NCI-H128 (cell line): ENCODE results near the gene GAS7.
"Not testable (repeated sequence)": the region's sequence is repeated elsewhere in the genome, so short reads cannot be mapped to it uniquely, and the experiment has no call there.

Source experiments
- DNase-seq: peaks from one replicate; lab custom pipeline; 2025; ENCODE audit not compliant: unreplicated experiment; lab: John Stamatoyannopoulos, UW

GAS7 gene

GRCh38 chr17:10077561-10078299 lies 120.7 kb downstream of the GAS7 start:
- DNase-seq, result no peak

GRCh38 chr17:10075919-10076318 lies 122.5 kb downstream of the GAS7 start:
- no peak for DNase-seq

DNA sequence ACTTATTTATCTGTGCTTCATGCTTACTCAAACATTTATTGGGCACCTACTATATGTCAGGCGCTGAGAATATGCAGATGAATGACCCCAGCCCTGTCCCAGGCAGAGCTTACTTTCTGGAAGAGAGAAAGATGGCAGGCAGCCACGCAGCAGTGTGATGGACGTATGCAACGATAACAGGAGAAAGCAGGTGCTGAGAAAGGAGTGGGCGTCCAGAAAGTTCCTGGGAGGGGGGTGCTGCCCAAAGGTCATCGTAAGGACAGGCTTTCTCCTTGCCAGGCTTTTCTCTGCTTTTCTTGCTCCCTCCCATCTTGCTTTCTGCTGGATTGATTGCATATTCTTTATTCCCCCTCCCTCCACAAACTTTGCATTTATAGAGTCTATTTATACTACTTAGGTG lies 124.5 kb downstream of the GAS7 start:
- DNase-seq, result no peak

- no peak for DNase-seq
Measured at GRCh38 chr17:10072556-10073425, 125.6 kb downstream of the GAS7 start.

GRCh38 chr17:10072086-10072485 lies 126.3 kb downstream of the GAS7 start:
- no peak for DNase-seq

- no peak for DNase-seq
Measured at GRCh38 chr17:10071141-10071540, 127.3 kb downstream of the GAS7 start.

DNA sequence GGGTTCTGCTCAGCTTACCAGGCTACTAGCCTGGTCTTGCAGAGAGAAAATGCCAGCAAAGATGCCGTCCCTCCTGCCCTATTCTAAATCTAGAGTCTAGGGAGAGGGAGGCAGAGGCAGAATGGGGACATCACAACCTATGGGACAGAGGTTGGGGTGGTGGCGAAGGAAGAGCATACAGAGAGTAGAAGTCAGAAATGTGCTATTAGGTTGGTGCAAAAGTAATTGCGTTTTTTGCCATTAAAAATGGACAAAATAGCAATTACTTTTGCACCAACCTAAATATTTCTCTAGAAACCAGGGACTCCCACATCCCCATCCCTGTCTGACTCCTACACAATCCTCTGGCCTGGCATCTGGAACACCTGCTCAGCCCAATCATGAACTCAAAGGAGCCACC lies 127.7 kb downstream of the GAS7 start:
- DNase-seq, result no peak

GRCh38 chr17:10069301-10069700 lies 129.1 kb downstream of the GAS7 start:
- no peak for DNase-seq

DNA sequence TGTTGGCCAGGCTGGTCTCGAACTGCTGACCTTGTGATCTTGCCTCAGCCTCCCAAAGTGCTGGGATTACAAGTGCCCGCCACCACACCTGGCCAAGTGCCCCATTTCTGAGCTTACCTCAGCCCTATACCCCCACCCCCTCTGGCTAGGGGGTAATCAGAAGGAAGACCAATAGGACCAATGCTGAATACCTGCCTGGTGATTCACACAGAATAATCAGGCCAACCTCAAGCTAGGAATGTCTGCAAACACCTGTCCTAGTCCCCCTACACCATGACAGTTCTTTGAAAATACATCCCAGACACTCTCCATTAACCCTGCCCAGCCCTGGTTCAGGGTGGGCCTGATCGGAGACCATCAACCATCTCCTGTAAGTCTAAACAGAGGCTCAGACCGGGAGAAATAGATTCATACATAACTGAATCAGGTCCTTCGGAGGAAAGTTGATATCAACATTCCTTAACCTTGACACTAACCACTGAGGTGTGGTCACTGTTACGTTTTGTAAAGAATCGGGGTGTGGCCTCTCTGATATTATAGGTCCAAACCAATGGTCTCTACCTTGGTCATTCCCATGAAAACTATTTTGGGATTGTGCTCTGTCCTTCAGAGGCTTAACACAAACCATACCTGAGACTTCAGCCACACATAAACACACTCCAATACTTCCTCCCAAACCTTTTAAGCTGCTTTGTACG lies 130.8 kb downstream of the GAS7 start:
- no peak for DNase-seq

DNA sequence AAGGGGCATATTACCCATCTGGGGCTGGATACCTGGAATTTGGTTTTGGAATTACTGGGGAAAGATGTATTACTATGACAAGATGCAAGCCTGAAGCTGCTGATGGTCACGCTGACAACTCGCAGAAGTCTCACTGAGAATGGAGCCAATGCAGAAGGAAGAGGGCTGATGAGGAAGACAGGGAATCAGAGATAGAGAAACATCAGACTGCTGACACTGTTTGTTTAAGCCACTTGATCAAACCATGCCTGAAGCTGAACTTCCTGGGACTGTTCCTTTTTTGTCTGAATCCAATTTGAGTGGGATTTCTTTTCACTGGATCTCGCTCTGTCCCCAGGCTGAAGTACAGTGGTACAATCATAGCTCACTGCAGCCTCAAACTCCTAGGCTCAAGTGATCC lies 133.9 kb downstream of the GAS7 start:
- no peak for DNase-seq

GRCh38 chr17:10063730-10064241 lies 134.6 kb downstream of the GAS7 start:
- DNase-seq, result no peak

DNA sequence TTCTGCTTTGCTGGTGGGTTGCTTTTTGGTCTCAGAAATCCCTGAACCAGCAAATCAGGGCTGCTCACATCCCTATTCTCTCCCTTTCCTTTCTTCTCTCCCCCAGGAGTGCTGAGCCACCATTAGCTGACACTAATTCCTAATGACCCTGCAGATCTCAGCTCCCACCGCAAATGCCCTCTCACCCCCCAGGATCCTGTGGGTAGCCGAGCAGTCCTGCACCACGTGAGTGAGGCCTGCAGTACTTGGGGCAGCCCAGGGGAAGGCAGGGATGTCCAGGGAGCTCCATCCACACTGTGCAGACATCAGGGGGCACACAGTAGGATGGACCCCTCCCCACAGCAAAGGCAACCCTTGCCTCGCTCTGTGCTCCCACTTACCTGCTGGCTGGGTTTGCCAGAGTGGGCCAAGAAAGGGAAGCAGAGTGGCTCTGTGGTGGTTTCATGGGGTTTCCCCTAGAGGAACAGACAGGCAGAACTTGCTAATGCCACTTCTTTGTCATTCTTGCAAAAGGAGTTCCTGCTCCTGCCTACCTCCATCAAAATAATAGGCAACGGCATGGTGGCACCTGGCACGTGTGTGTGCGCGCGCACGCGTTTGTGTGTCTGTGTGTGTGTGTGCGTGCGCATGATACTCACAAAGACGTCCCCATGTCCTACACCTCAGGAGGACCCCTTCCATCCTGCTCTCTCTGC lies 135.6 kb downstream of the GAS7 start:
- DNase-seq, result no peak

- DNase-seq, result no peak
Measured at GRCh38 chr17:10061111-10061845, 137.1 kb downstream of the GAS7 start.

- DNase-seq, result no peak
Measured at GRCh38 chr17:10060526-10060925, 137.9 kb downstream of the GAS7 start.

DNA sequence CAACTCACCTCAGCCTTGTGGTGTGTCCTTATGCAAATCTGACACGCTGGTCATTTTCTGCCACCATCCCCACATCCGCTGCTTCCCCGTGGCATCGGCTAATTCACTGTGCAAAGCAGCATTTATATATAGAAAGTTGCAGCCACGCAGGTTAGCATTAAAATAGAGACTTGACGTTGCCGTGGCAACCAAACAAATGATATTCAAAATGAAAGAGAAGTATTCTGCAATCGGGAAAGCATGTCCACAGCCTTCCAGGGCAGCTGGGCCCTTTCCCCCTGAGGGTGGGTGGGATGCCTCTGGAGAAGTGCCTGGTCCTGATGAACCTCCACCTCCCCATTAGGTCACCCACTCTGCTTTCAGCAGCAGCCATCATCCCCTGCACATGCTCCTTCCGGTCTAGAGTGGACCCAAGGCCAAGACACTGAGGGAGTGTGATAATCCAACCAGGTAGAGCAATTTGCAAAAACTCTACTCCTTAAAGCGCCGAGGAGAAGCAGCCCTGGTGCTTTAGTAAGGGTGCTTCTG lies 138.7 kb downstream of the GAS7 start:
- no peak for DNase-seq

GRCh38 chr17:10058921-10059683 lies 139.3 kb downstream of the GAS7 start:
- no peak for DNase-seq

GRCh38 chr17:10057466-10057865 lies 140.9 kb downstream of the GAS7 start:
- DNase-seq, result not testable (repeated sequence)

DNA sequence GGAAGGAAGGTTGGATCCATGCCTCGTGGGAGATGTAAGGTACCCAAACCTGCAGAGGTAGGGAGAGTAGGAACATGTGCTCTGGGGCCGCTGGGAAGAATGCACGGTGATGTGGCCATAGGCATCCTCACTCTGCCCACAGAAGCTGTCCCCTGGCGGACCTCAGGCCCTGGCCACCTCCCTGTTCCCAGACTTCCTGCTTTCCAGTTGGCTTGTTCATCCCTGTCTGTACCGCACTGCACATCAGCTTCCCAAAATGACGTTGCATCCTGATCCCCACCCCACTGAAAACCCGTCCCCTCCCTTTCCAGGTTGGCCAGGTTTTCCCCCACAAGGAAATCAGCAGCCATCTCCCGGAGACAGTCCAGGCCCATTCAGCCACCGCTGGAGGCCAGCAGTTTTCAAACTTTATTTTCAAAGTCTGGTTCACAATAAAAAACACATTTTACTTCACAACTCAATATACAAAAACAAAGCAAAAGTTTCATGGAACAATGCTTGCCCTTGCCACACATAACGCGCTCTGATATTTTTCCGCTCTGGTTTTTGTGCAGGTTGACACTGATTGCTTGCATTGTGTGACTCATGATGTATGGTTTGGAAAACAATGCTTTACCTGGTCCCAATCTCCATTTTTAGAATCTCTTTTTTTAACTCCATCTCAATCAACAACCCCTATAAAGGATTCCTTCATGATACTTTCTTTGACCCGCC lies 143.0 kb downstream of the GAS7 start:
- no peak for DNase-seq
